ENCODE results near the gene MRPS25. TPM values are rescaled to one million over a fixed set of nuclear protein-coding genes. Genes with fewer than 3 reads are reported as not detected.

Gene MRPS25
- total RNA-seq, 1 donor from 2014 or later, result 98.6 TPM

GRCh38 chr3:15066467-15066866 lies 1.4 kb upstream of the MRPS25 start:
- peaks cover 13% of the 10 kb centered on the region for H3K36me3 ChIP-seq
- H3K27ac ChIP-seq (replicated peaks), result no peak overlapping the region
- no peaks in the 10 kb centered on the region for H3K9me3 ChIP-seq (replicated peaks)
- TF ChIP-seq CTCF (IDR thresholded peaks at IDR 0.05; ENCODE audit: borderline replicate concordance), result no peak
- peaks cover 27% of the 10 kb centered on the region for H3K4me1 ChIP-seq
- H3K4me3 ChIP-seq, result no peak overlapping the region
- no peak for DNase-seq
- H3K27me3 ChIP-seq (ENCODE audit: low read depth), result no peaks in the 10 kb centered on the region
- intact Hi-C loops (cut with micrococcal nuclease), result no loop called here

- no peaks in the 10 kb centered on the region for H3K9me3 ChIP-seq (replicated peaks)
- intact Hi-C loops (cut with micrococcal nuclease), result no loop called here
- H3K27me3 ChIP-seq (ENCODE audit: low read depth), result no peaks in the 10 kb centered on the region
- H3K4me1 ChIP-seq, result peaks cover 27% of the 10 kb centered on the region
- peak overlapping the region; percentile 81 for H3K4me3 ChIP-seq
- no peak for DNase-seq
- no peak for TF ChIP-seq CTCF (IDR thresholded peaks at IDR 0.05; ENCODE audit: borderline replicate concordance)
- H3K27ac ChIP-seq (replicated peaks), result peak overlapping the region; percentile 90
- H3K36me3 ChIP-seq, result peaks cover 4% of the 10 kb centered on the region
These were observed 464 bp upstream of the MRPS25 start for GRCh38 chr3:15065550-15066007.

- Histone ChIP-seq H3K36me3 (peaks cover 4% of the 10 kb centered on the region), H3K27me3 (ENCODE audit: low read depth) (no peaks in the 10 kb centered on the region), H3K4me1 (peaks cover 34% of the 10 kb centered on the region), H3K27ac (replicated peaks) (peak overlapping the region; percentile 90), H3K4me3 (peak overlapping the region; percentile 81), H3K9me3 (replicated peaks) (no peaks in the 10 kb centered on the region)
- intact Hi-C loops (cut with micrococcal nuclease), result no loop called here
- no peak for TF ChIP-seq CTCF (IDR thresholded peaks at IDR 0.05; ENCODE audit: borderline replicate concordance)
- no peak for DNase-seq
These were observed 748 bp downstream of the MRPS25 start for GRCh38 chr3:15064299-15064834.

- no peak for TF ChIP-seq CTCF (IDR thresholded peaks at IDR 0.05; ENCODE audit: borderline replicate concordance)
- intact Hi-C loops (cut with micrococcal nuclease), result no loop called here
- Histone ChIP-seq H3K36me3 (peaks cover 10% of the 10 kb centered on the region), H3K27me3 (ENCODE audit: low read depth) (no peaks in the 10 kb centered on the region), H3K9me3 (replicated peaks) (no peaks in the 10 kb centered on the region), H3K4me3 (peak overlapping the region; percentile 81), H3K4me1 (peaks cover 34% of the 10 kb centered on the region), H3K27ac (replicated peaks) (peak overlapping the region; percentile 90)
- DNase-seq, result no peak
These were observed 1.3 kb downstream of the MRPS25 start for GRCh38 chr3:15063656-15064286.

- peak overlapping the region; percentile 81 for H3K4me3 ChIP-seq
- TF ChIP-seq CTCF (IDR thresholded peaks at IDR 0.05; ENCODE audit: borderline replicate concordance), result no peak
- peak overlapping the region; percentile 90 for H3K27ac ChIP-seq (replicated peaks)
- intact Hi-C loops (cut with micrococcal nuclease), result no loop called here
- H3K4me1 ChIP-seq, result peaks cover 34% of the 10 kb centered on the region
- H3K27me3 ChIP-seq (ENCODE audit: low read depth), result no peaks in the 10 kb centered on the region
- no peaks in the 10 kb centered on the region for H3K9me3 ChIP-seq (replicated peaks)
- H3K36me3 ChIP-seq, result peaks cover 15% of the 10 kb centered on the region
- DNase-seq, result no peak
These were observed 1.9 kb downstream of the MRPS25 start for GRCh38 chr3:15063238-15063637.

Data from left ventricle myocardium inferior (tissue), 1 donor.